GM18867 (cell line): ENCODE results near the gene RPL10A.
A peak's percentile ranks its signal among the peaks of the same experiment; 100 is the strongest.
"Not testable (repeated sequence)": the region's sequence is repeated elsewhere in the genome, so short reads cannot be mapped to it uniquely, and the experiment has no call there.

Experiments used
- ATAC-seq: cut with Tn5 transposase; IDR thresholded peaks from one replicate; pipeline ENCODE4 v1.9.1; 2021; ENCODE audit warnings: mild to moderate bottlenecking, moderate library complexity; ENCODE audit not compliant: unreplicated experiment

The RPL10A gene

GRCh38 chr6:35468181-35468979 lies at the start of gene RPL10A:
RPL10A (plus strand) TSS chr6:35468401; CDS start chr6:35468435, 34 bp downstream.
- peak; percentile 82 for ATAC-seq

GRCh38 chr6:35419417-35419816 lies 48.8 kb upstream of the RPL10A start:
- ATAC-seq = no peak

DNA sequence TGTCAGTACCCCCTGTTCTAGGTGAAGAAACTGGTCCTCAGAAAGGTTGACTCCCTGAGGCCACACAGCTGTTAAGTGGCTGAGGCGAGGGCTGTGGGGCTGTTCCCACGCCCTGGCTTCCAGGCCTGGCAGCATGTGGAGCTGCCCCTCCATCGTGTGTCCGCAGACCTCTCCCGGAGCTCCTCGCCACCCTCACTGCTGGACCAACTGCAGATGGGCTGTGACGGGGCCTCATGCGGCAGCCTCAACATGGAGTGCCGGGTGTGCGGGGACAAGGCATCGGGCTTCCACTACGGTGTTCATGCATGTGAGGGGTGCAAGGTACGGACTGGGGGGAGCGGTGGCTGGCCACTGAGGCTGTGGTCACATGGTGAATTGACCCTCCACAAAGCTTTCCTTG lies 48.2 kb upstream of the RPL10A start:
- no peak for ATAC-seq

- no peak for ATAC-seq
These were observed 42.9 kb upstream of the RPL10A start for GRCh38 chr6:35425284-35425683.

DNA sequence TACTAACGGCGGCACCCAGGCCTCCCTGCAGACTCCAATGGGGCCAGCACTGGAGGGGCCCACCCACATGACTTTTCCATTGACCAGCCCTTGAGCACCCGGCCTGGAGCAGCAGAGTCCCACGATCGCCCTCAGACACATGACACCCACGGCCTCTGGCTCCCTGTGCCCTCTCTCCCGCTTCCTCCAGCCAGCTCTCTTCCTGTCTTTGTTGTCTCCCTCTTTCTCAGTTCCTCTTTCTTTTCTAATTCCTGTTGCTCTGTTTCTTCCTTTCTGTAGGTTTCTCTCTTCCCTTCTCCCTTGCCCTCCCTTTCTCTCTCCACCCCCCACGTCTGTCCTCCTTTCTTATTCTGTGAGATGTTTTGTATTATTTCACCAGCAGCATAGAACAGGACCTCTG lies 42.1 kb upstream of the RPL10A start:
- no peak for ATAC-seq

GRCh38 chr6:35427435-35427834 lies 40.8 kb upstream of the RPL10A start:
- ATAC-seq = no peak

- ATAC-seq = no peak
These were observed 40.3 kb upstream of the RPL10A start for GRCh38 chr6:35427851-35428321.

DNA sequence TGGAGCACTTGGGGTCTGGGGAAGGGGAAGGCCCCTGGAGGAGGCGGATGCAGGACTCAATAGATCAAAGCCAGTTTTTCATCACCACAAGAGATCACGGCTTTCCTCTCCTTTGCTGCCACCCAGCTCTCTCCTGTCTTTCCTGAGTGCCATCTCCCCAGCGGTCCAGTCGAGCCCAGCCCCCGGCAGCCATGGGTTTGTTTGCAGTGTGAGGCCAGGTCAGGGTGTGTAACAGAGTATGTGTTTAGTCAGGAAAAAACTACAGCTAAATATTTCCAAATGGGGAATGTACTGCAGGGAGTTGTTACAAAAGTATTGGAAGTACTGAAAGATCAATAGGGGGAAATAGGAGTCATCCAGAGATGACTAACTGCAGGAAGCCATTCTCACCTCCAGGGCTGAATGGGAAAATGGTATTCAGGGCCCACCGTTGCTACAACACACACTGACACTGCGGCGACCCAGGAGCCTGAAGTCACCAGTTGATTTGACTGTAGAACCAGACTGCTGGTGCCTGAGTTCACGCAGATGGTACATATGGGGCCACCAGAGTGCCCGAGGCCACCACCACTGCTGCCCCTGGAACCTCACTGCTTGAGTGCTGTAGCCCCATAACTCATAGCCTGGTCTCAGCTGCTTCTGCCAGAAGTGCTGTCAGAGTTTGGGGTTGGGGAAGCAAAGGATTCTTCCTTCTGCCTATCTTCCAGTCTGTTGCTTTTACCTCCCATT lies 39.6 kb upstream of the RPL10A start:
- no peak for ATAC-seq

DNA sequence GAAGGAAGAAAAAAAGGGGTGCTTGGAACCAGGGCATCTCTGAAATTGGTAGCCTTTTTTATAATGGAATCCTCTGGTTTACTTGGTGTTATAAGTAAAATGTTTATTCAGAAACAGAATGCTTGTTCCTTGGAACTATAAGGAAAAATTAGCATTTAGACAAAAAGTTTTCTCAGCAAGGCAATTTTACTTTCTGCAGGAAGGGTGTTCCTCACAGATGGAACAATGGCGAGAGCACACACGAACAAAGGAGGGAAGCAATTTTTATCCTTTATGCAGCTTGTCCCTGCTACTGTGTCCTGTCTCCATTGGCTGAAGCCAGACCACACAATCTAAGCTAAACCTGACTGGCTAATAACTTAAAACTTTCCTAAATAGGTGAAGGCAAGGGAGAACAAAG lies 38.7 kb upstream of the RPL10A start:
- ATAC-seq = no peak

DNA sequence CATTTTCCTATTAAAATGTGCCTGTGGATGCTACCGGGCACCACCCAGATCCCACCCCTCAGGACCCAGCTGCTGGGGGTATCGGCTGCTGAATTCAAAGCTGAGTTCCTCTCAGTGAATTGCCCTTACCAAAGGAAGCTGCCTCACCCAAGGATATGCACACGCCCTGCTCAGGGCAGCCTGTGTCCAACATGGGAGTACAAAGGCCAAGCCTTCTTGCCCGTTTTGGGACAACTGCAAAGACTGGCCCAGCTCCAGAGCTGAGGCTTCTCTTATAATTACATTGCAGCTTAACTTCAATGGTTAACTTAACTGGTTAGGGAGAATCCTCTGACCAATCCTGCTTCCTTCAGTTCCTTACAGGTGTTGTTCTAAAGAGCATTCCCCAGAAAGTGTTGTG lies 35.9 kb upstream of the RPL10A start:
- ATAC-seq = no peak

DNA sequence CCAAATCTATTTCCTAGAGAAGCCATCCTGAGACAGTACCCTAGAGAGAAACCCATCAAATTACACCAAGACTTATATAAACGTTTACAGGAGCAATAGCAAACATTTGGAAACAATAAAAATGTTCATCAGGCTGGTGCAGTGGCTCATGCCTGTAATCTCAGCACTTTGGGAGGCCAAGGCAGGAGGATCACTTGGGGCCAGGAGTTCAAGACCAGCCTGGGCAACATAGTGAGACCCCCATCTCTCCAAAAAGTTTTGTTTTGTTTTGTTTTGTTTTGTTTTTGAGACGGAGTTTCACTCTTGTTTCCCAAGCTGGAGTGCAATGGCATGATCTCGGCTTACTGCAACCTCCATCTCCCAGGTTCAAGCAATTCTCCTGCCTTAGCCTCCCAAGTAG lies 35.5 kb upstream of the RPL10A start:
- ATAC-seq = not testable (repeated sequence)

GRCh38 chr6:35435074-35435837 lies 32.9 kb upstream of the RPL10A start:
- ATAC-seq = no peak

- ATAC-seq = no peak
These were observed 31.9 kb upstream of the RPL10A start for GRCh38 chr6:35436071-35436857.

DNA sequence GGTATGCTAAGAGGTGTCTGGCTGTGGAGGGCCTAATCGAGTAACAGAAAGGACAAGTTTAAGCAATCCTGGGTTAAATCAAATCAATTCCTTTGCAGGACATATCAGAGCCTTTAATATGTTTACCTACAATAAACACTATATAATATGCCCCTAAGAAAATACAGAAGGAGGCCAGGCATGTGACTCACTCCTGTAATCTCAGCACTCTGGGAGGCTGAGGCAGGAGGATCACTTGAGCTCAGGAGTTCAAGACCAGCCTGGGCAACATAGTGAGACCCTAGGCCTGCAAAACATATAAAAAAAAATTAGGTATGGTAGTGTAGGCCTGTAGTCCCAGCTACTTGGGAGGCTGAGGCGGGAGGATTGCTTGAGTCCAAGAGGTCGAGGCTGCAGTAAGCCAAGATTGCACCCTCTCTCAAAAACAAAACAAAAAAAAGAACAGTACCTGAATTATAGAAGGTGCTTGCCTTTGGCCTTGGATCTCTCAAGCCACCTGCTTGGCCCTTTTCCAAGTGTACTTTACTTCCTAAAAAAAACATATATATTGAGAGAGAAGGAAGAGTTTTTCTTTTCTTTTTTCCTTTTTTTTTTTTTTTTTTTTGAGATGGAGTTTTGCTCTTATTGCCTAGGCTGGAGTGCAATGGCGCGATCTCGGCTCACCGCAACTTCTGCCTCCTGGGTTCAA lies 29.7 kb upstream of the RPL10A start:
- ATAC-seq = not testable (repeated sequence)

DNA sequence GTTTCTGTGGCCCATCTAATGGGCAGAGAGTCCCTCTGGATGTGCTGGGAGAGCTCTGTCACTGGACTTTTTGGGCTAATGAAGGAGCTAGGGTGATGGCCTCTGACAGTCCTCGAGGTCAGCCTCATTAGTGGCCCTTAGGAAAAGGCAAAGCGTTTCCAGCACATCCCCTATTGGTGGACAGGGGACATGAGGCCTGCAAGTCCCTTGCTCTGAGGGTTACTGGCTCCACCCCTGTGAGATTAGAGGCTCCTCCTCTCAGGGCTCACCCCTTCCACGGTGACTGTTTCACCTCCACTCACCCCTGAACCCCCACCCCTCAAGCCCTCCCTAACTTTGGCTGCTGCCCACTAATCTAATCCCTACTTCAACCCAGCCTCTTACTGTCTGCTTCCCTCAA lies 28.9 kb upstream of the RPL10A start:
- ATAC-seq = no peak

GRCh38 chr6:35441205-35441604 lies 27.0 kb upstream of the RPL10A start:
- ATAC-seq = no peak

- ATAC-seq = no peak
These were observed 26.6 kb upstream of the RPL10A start for GRCh38 chr6:35441642-35442041.

GRCh38 chr6:35442693-35443092 lies 25.5 kb upstream of the RPL10A start:
- ATAC-seq = no peak

- ATAC-seq = no peak
These were observed 24.7 kb upstream of the RPL10A start for GRCh38 chr6:35443341-35444030.
